GM23338 (cell line): Measurements from ENCODE around the gene UBE3B. TPM values are rescaled to one million over a fixed set of nuclear protein-coding genes. Genes with fewer than 3 reads are reported as not detected.

ENCODE experiments used
- ATAC-seq: fragments of 200-7000 bp; cut with Tn5 transposase; 3 replicates; pipeline ENCODE4 v1.9.1; 2020
- DNase-seq: peaks from one replicate; pipeline ENCODE4 v3.0.0-alpha.2; 2015; ENCODE audit warnings: low spot score
- H2AFZ ChIP-seq: fragments of 200-600 bp; sonication (generic); 2 replicates; pipeline ENCODE4 v1.8.0; 2016; ENCODE audit warnings: antibody characterized with exemption, mild to moderate bottlenecking, moderate library complexity
- H3F3A ChIP-seq: fragments of 200-600 bp; sonication (generic); replicated peaks from 2 replicates; pipeline ENCODE4 v1.8.0; 2017; ENCODE audit warnings: antibody characterized with exemption, mixed run types, low read depth
- H3K27ac ChIP-seq: fragments of 200-600 bp; sonication (generic); 2 replicates; pipeline ENCODE4 v1.6.1; 2016; ENCODE audit warnings: low read depth
- H3K27me3 ChIP-seq: fragments of 200-600 bp; sonication (generic); 2 replicates; pipeline ENCODE4 v1.8.0; 2016; ENCODE audit warnings: mild to moderate bottlenecking, mixed run types, moderate library complexity; ENCODE audit not compliant: insufficient read depth
- H3K36me3 ChIP-seq: fragments of 200-600 bp; sonication (generic); 2 replicates; pipeline ENCODE4 v1.8.0; 2016; ENCODE audit warnings: mild to moderate bottlenecking; ENCODE audit not compliant: insufficient read depth
- H3K4me1 ChIP-seq: fragments of 200-600 bp; sonication (generic); 2 replicates; pipeline ENCODE4 v1.8.0; 2016; ENCODE audit warnings: mild to moderate bottlenecking, moderate library complexity; ENCODE audit not compliant: insufficient read depth
- H3K4me2 ChIP-seq: fragments of 200-600 bp; sonication (generic); 2 replicates; pipeline ENCODE4 v1.7.1; 2017; ENCODE audit warnings: mixed run types
- H3K4me3 ChIP-seq: fragments of 200-600 bp; sonication (generic); 2 replicates; pipeline ENCODE4 v1.6.1; 2016; ENCODE audit warnings: mixed run types
- H3K79me2 ChIP-seq: fragments of 200-600 bp; sonication (generic); replicated peaks from 2 replicates; pipeline ENCODE4 v1.8.0; 2017; ENCODE audit warnings: mild to moderate bottlenecking; ENCODE audit not compliant: insufficient read depth
- H3K9me2 ChIP-seq: fragments of 200-600 bp; sonication (generic); 2 replicates; pipeline ENCODE4 v1.8.0; 2017; ENCODE audit not compliant: insufficient read depth
- H4K20me1 ChIP-seq: fragments of 200-600 bp; sonication (generic); replicated peaks from 2 replicates; pipeline ENCODE4 v1.8.0; 2017; ENCODE audit warnings: mild to moderate bottlenecking; ENCODE audit not compliant: insufficient read depth
- H3K27ac Mint-ChIP-seq: 2 replicates; pipeline ENCODE4 v1.8.0; 2020; ENCODE audit warnings: inconsistent platforms, mild to moderate bottlenecking, moderate library complexity, mixed read lengths
- H3K27me3 Mint-ChIP-seq: 3 replicates; pipeline ENCODE4 v1.8.0; 2022; ENCODE audit warnings: low read depth, mild to moderate bottlenecking, moderate library complexity, mixed read lengths, inconsistent platforms; ENCODE audit not compliant: insufficient read depth, poor library complexity
- H3K36me3 Mint-ChIP-seq: 3 replicates; pipeline ENCODE4 v1.8.0; 2021; ENCODE audit warnings: low read depth, mild to moderate bottlenecking, inconsistent platforms, moderate library complexity, mixed read lengths
- H3K4me1 Mint-ChIP-seq: 3 replicates; pipeline ENCODE4 v1.8.0; 2020; ENCODE audit warnings: mild to moderate bottlenecking, inconsistent platforms, mixed read lengths
- H3K4me3 Mint-ChIP-seq: 3 replicates; pipeline ENCODE4 v1.8.0; 2021; ENCODE audit warnings: moderate library complexity, mild to moderate bottlenecking, inconsistent platforms, mixed read lengths
- H3K9me3 Mint-ChIP-seq: 3 replicates; pipeline ENCODE4 v1.8.0; 2020; ENCODE audit warnings: moderate library complexity, mild to moderate bottlenecking, inconsistent platforms, mixed read lengths
- CREB1 ChIP-seq: fragments of 250-450 bp; sonication (Bioruptor Pico); IDR thresholded peaks from 2 replicates; pipeline ENCODE4 v1.5.0; 2020; ENCODE audit warnings: low read depth, mild to moderate bottlenecking, moderate library complexity
- EZH2 ChIP-seq: fragments of 200-600 bp; sonication (generic); IDR thresholded peaks from one replicate; pipeline ENCODE4 v1.8.0; 2017; ENCODE audit warnings: antibody characterized with exemption, mild to moderate bottlenecking, low read depth; ENCODE audit not compliant: unreplicated experiment
- EZH2phosphoT487 ChIP-seq: fragments of 200-600 bp; sonication (generic); IDR thresholded peaks from one replicate; pipeline ENCODE4 v1.8.1; 2018; ENCODE audit warnings: antibody characterized with exemption; ENCODE audit not compliant: unreplicated experiment
- JUNB ChIP-seq: IDR thresholded peaks from one replicate; pipeline ENCODE4 v1.6.1; 2016; ENCODE audit warnings: antibody characterized with exemption; ENCODE audit not compliant: unreplicated experiment
- POLR2AphosphoS5 ChIP-seq: IDR thresholded peaks from 2 replicates; pipeline ENCODE4 v1.6.1; 2016; ENCODE audit warnings: antibody characterized with exemption, low read depth
- ZNF114 ChIP-seq: fragments of 250-450 bp; sonication (Bioruptor Pico); IDR thresholded peaks from 2 replicates; pipeline ENCODE4 v1.5.0; 2020; ENCODE audit warnings: mild to moderate bottlenecking, moderate library complexity
- polyA plus RNA-seq: library from polyadenylated mRNA; unstranded; fragments of >200 nt; fragmentation: Nextera tagmentation; extraction: Ambion mirVana; gene quantifications from 2 replicates; pipeline ENCODE4 v1.2.1, GENCODE V29; 2016
- total RNA-seq: library from RNA; depleted of rRNA; stranded (reverse); fragments of >200 nt; shearing (Covaris generic); gene quantifications from 2 replicates; pipeline ENCODE4 v1.2.3, GENCODE V29; 2014
- TF ChIP-seq, protein P1 (sequence below), 2 experiments: fragments of 200-600 bp in 1 of 2; sonication (generic) in 1 of 2; conservative IDR thresholded peaks; 2 replicates each; pipeline versions ENCODE4 v1.5.1 to v1.6.1; 2016 to 2017; ENCODE audit warnings: antibody characterized with exemption in 2 of 2, low read depth in 2 of 2, mild to moderate bottlenecking in 2 of 2, moderate library complexity in 1 of 2
- TF ChIP-seq, protein P2 (sequence below): IDR thresholded peaks from 2 replicates; pipeline ENCODE4 v1.6.1; 2016; ENCODE audit warnings: antibody characterized with exemption
- TF ChIP-seq, protein P3 (sequence below): fragments of 250-450 bp; sonication (Bioruptor Pico); IDR thresholded peaks from 2 replicates; pipeline ENCODE4 v1.5.0; 2020; ENCODE audit warnings: mild to moderate bottlenecking, moderate library complexity

Gene UBE3B
- total and polyA plus RNA-seq, 2 experiments from 2014 or later: 20.8 TPM

DNA sequence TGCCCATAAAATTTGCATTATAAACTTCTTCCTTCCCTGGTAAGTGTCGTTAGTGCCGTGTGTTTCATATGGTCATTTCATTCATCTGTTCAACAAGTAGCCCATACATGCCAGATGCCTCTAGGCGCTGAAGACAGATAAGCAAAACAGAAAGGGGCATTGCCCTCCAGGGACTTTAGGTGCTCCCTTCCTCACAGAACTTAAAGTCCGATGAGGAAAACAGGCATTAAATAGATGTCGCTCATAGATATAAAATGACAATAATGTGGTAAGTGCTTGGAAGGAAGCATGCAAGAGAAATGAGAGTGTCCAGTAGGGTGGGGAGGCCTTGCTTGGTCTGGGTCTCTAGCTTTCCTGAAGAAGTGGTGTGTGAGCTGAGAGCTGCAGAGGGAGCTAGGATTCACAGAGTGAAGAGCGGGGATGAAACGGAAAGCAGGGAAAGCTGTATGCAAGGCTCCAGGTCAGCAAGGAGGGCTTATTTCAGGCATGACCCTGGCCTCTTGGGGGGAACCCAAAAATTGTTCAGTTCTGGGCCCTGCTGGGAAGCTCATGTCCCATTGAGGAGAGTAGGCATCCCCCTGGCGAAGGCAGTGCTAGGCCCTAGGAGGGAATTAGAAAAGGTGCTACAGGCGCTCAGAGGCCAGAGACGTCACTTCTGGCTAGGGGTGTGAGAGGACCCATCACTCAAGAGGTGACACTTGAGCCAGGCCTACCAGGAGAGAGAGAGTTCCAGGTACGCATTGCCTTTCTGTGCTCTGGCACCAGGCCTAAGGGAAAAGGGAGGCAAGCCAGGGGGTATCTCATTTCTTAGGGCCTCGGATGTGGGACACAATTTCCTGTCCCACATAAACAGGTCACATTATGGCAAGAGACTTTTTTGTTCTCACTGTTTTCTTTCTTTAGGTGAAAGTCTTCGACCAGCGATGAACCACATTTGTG is 11.9 kb downstream of the UBE3B start:
- no peaks in the 10 kb centered on the region for H3K4me1 ChIP-seq
- Mint-ChIP-seq H3K4me1 (no peaks in the 10 kb centered on the region), H3K4me3 (no peak overlapping the region), H3K9me3 (no peaks in the 10 kb centered on the region; the same call in 2 of the 3 replicates), H3K27me3 (peaks cover 2% of the 10 kb centered on the region), H3K36me3 (peaks cover 67% of the 10 kb centered on the region), H3K27ac (no peak overlapping the region)
- no peak overlapping the region for H3K27ac ChIP-seq
- no peaks in the 10 kb centered on the region for H3K79me2 ChIP-seq
- DNase-seq (no peak), ATAC-seq (no peak)
- peaks cover 13% of the 10 kb centered on the region for H3K36me3 ChIP-seq
- no peaks in the 10 kb centered on the region for H3K27me3 ChIP-seq
- H3K9me2 ChIP-seq: no peaks in the 10 kb centered on the region
- H2AFZ ChIP-seq: no peak overlapping the region
- no peak overlapping the region for H3K4me2 ChIP-seq
- TF ChIP-seq, protein P1, sequence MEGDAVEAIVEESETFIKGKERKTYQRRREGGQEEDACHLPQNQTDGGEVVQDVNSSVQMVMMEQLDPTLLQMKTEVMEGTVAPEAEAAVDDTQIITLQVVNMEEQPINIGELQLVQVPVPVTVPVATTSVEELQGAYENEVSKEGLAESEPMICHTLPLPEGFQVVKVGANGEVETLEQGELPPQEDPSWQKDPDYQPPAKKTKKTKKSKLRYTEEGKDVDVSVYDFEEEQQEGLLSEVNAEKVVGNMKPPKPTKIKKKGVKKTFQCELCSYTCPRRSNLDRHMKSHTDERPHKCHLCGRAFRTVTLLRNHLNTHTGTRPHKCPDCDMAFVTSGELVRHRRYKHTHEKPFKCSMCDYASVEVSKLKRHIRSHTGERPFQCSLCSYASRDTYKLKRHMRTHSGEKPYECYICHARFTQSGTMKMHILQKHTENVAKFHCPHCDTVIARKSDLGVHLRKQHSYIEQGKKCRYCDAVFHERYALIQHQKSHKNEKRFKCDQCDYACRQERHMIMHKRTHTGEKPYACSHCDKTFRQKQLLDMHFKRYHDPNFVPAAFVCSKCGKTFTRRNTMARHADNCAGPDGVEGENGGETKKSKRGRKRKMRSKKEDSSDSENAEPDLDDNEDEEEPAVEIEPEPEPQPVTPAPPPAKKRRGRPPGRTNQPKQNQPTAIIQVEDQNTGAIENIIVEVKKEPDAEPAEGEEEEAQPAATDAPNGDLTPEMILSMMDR (conservative IDR thresholded peaks at IDR 0.05; ENCODE audit: low read depth in 2 of 2): no peak
- TF ChIP-seq POLR2AphosphoS5: no peak
- no peak for TF ChIP-seq JUNB
- TF ChIP-seq EZH2: no peak
- TF ChIP-seq CREB1 (CRISPR knock-in tag): no peak
- TF ChIP-seq EZH2phosphoT487: no peak
- no peak for TF ChIP-seq ZNF114 (CRISPR knock-in tag)
- TF ChIP-seq, protein P2, sequence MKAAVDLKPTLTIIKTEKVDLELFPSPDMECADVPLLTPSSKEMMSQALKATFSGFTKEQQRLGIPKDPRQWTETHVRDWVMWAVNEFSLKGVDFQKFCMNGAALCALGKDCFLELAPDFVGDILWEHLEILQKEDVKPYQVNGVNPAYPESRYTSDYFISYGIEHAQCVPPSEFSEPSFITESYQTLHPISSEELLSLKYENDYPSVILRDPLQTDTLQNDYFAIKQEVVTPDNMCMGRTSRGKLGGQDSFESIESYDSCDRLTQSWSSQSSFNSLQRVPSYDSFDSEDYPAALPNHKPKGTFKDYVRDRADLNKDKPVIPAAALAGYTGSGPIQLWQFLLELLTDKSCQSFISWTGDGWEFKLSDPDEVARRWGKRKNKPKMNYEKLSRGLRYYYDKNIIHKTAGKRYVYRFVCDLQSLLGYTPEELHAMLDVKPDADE: no peak
- H3F3A ChIP-seq: no peaks in the 10 kb centered on the region
- no peak overlapping the region for H3K4me3 ChIP-seq
- H4K20me1 ChIP-seq: no peaks in the 10 kb centered on the region

DNA sequence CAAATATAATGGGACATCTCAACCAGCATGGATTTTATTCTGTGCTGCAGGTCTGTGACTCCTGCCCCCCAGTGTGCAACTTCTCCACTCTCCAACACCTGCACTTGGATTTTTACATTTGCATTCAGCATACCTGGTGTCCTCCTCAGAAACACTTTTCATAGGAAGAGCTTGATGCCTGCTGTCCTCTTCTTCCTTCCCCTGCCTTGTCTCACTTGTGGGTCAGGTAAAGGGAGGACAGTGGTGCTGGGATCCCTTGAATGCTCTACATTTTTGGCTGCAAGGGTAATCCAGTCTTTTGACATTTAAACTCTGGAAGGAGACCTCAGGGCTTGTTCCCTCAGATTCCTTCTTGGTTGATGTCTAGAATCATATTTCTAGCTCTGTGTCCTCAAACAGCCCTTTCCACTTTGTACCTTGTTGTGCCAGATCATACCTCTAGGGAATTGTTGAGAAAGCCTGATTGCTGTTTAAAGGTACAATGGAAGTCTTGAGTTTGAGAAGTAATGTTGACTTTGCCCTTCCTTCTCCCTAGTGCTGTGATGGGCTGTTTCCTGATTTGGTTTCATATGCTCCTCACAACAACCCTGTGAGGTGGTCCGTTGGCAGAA is 12.6 kb downstream of the UBE3B start:
- Mint-ChIP-seq H3K4me1 (no peaks in the 10 kb centered on the region), H3K4me3 (no peak overlapping the region), H3K27me3 (peaks cover 2% of the 10 kb centered on the region), H3K9me3 (peaks cover 2% of the 10 kb centered on the region), H3K36me3 (peaks cover 70% of the 10 kb centered on the region), H3K27ac (no peak overlapping the region)
- DNase-seq: no peak
- H3K9me2 ChIP-seq: no peaks in the 10 kb centered on the region
- no peaks in the 10 kb centered on the region for H4K20me1 ChIP-seq
- no peaks in the 10 kb centered on the region for H3K79me2 ChIP-seq
- no peaks in the 10 kb centered on the region for H3K4me1 ChIP-seq
- H3K27me3 ChIP-seq: no peaks in the 10 kb centered on the region
- no peak overlapping the region for H3K4me2 ChIP-seq
- no peak overlapping the region for H3K4me3 ChIP-seq
- H3F3A ChIP-seq: no peaks in the 10 kb centered on the region
- no peak overlapping the region for H2AFZ ChIP-seq
- H3K27ac ChIP-seq: no peak overlapping the region
- H3K36me3 ChIP-seq: peaks cover 17% of the 10 kb centered on the region
- no peak for ATAC-seq
- TF ChIP-seq ZNF114 (CRISPR knock-in tag) (no peak), POLR2AphosphoS5 (no peak)
- TF ChIP-seq, protein P2: no peak
- TF ChIP-seq, protein P3, sequence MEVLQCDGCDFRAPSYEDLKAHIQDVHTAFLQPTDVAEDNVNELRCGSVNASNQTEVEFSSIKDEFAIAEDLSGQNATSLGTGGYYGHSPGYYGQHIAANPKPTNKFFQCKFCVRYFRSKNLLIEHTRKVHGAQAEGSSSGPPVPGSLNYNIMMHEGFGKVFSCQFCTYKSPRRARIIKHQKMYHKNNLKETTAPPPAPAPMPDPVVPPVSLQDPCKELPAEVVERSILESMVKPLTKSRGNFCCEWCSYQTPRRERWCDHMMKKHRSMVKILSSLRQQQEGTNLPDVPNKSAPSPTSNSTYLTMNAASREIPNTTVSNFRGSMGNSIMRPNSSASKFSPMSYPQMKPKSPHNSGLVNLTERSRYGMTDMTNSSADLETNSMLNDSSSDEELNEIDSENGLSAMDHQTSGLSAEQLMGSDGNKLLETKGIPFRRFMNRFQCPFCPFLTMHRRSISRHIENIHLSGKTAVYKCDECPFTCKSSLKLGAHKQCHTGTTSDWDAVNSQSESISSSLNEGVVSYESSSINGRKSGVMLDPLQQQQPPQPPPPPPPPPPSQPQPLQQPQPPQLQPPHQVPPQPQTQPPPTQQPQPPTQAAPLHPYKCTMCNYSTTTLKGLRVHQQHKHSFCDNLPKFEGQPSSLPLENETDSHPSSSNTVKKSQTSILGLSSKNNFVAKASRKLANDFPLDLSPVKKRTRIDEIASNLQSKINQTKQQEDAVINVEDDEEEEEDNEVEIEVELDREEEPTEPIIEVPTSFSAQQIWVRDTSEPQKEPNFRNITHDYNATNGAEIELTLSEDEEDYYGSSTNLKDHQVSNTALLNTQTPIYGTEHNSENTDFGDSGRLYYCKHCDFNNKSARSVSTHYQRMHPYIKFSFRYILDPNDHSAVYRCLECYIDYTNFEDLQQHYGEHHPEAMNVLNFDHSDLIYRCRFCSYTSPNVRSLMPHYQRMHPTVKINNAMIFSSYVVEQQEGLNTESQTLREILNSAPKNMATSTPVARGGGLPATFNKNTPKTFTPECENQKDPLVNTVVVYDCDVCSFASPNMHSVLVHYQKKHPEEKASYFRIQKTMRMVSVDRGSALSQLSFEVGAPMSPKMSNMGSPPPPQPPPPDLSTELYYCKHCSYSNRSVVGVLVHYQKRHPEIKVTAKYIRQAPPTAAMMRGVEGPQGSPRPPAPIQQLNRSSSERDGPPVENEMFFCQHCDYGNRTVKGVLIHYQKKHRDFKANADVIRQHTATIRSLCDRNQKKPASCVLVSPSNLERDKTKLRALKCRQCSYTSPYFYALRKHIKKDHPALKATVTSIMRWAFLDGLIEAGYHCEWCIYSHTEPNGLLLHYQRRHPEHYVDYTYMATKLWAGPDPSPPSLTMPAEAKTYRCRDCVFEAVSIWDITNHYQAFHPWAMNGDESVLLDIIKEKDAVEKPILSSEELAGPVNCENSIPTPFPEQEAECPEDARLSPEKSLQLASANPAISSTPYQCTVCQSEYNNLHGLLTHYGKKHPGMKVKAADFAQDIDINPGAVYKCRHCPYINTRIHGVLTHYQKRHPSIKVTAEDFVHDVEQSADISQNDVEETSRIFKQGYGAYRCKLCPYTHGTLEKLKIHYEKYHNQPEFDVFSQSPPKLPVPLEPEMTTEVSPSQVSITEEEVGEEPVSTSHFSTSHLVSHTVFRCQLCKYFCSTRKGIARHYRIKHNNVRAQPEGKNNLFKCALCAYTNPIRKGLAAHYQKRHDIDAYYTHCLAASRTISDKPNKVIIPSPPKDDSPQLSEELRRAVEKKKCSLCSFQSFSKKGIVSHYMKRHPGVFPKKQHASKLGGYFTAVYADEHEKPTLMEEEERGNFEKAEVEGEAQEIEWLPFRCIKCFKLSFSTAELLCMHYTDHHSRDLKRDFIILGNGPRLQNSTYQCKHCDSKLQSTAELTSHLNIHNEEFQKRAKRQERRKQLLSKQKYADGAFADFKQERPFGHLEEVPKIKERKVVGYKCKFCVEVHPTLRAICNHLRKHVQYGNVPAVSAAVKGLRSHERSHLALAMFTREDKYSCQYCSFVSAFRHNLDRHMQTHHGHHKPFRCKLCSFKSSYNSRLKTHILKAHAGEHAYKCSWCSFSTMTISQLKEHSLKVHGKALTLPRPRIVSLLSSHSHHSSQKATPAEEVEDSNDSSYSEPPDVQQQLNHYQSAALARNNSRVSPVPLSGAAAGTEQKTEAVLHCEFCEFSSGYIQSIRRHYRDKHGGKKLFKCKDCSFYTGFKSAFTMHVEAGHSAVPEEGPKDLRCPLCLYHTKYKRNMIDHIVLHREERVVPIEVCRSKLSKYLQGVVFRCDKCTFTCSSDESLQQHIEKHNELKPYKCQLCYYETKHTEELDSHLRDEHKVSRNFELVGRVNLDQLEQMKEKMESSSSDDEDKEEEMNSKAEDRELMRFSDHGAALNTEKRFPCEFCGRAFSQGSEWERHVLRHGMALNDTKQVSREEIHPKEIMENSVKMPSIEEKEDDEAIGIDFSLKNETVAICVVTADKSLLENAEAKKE (CRISPR knock-in tag): no peak
